Body of pancreas (tissue), 4 donors: ENCODE results near the gene GJA3. TPM values are rescaled to one million over a fixed set of nuclear protein-coding genes. Genes with fewer than 3 reads are reported as not detected.
A peak's percentile ranks its signal among the peaks of the same experiment; 100 is the strongest.

Source experiments
- ATAC-seq: fragments of 150-250 bp; one replicate; pipeline ENCODE4 v1.9.1; 2016
- DNase-seq, 4 donors: peaks; one replicate each; pipeline ENCODE4 v3.0.0-alpha.2; 2019
- H3K27ac ChIP-seq, 4 donors: fragments of 200-600 bp; sonication (generic); 1 replicate in 3 of 4; 2 replicates in 1 of 4; pipeline versions ENCODE4 v1.5.1 to v1.6.1; 2016 to 2019; ENCODE audit warnings: mild to moderate bottlenecking in 1 of 4, mixed read lengths in 1 of 4, moderate library complexity in 1 of 4
- H3K27me3 ChIP-seq, 2 donors: fragments of 200-600 bp; sonication (generic); one replicate each; pipeline ENCODE4 v1.6.0; 2016; ENCODE audit warnings: mild to moderate bottlenecking in 1 of 2
- H3K36me3 ChIP-seq, 2 donors: fragments of 200-600 bp; sonication (generic); replicated peaks in 1 of 2; 2 replicates each; pipeline ENCODE4 v1.5.1; 2016; ENCODE audit warnings: low read depth in 2 of 2; ENCODE audit not compliant: insufficient read depth in 1 of 2
- H3K4me1 ChIP-seq: fragments of 200-600 bp; sonication (generic); one replicate; pipeline ENCODE4 v1.6.0; 2016
- H3K4me3 ChIP-seq, 2 donors: fragments of 200-600 bp; sonication (generic); 1 replicate in 1 of 2; 2 replicates in 1 of 2; pipeline ENCODE4 v1.5.1; 2016 to 2019
- H3K9me3 ChIP-seq, 3 donors: fragments of 200-600 bp; sonication (generic); 1 replicate in 2 of 3; 2 replicates in 1 of 3; pipeline ENCODE4 v1.5.1; 2016
- CTCF ChIP-seq, 7 experiments: fragments of 450-650 bp in 4 of 7; fragments of 200-600 bp in 3 of 7; sonication (generic) in 3 of 7; IDR thresholded peaks; one replicate each; pipeline ENCODE4 v1.5.1; 2016 to 2019; ENCODE audit warnings: antibody characterized with exemption in 7 of 7
- POLR2A ChIP-seq, 3 donors: fragments of 450-650 bp; IDR thresholded peaks; one replicate each; pipeline ENCODE4 v1.6.1; 2016; ENCODE audit warnings: antibody characterized with exemption in 3 of 3, mild to moderate bottlenecking in 2 of 3
- WGBS, 2 donors: methylation state at CpG; one replicate each; pipeline ENCODE4 v1.1.5; 2017; 5-methylcytosine and 5-hydroxymethylcytosine counted together
- intact Hi-C: fragments of 100-400 bp; cut with DNase I; formaldehyde crosslinking; loops from one replicate; pipeline ENCODE4 v1.15.1; 2023
- total RNA-seq, 2 donors: library from RNA; depleted of rRNA; stranded (reverse); fragments of >200 nt; gene quantifications; one replicate each; pipeline ENCODE4 v1.1.0, GENCODE V29; 2016

GJA3 gene
- total RNA-seq, 2 donors from 2014 or later: not detected

DNA sequence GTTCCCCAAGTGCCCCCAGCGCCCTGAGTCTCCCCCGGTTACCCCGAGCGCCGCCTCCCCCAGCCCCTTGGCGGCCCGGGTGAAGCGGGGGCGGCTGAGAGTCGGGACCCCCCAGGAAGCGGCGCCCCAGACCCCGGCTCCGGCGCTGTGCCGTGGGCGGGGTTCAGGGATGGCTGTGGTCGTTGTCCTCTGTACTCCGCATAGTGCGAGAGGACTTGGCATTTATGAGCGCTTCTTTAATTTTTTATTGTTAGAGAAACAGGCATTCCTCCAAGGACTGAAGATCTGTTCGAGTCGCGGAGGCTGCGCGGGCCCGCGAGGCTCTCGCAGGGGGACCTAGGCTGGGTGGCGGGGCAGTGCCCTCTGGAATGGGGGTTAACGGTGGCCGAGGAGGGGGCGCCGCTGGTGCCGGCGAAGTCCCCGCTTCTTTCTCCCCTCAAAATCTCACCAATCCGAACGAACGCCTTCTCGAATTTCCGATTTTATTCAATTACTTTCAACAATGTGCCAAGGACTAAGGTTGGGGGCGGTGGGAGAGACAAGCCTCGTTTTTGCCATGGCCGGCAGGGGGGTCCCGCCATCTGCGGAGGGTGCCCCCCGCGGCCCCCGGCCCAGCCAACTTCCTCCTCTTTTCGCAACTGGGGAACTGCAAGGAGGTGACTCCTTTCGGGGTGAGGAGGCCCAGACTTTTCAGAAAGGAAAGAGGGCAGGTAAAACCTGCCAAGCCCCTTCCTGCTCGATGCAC, 32.5 kb upstream of the GJA3 start:
- Histone ChIP-seq H3K27ac (no peak overlapping the region), H3K36me3 (no peaks in the 10 kb centered on the region), H3K9me3 (no peaks in the 10 kb centered on the region), H3K27me3 (peaks cover 0 to 20% of the 10 kb centered on the region in 2 donors), H3K4me1 (peaks cover 36% of the 10 kb centered on the region), H3K4me3 (peak overlapping the region; percentile 33 to 64)
- ATAC-seq: no peak
- intact Hi-C loops: no loop called here
- DNase-seq: no peak
- TF ChIP-seq POLR2A (IDR thresholded peaks at IDR 0.05) (no peak), CTCF (IDR thresholded peaks at IDR 0.05) (no peak)
- WGBS, 2 donors: 1 to 2% methylated on average over 29 to 51 of the region's 53 CpGs

DNA sequence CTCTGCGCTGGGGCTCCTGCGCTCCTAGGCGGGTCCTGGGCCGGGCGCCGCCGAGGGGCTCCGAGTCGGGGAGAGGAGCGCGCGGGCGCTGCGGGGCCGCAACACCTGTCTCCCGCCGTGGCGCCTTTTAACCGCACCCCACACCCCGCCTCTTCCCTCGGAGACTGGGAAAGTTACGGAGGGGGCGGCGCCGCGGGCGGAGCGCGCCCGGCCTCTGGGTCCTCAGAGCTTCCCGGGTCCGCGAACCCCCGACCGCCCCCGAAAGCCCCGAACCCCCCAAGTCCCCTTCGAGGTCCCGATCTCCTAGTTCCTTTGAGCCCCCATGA, 31.9 kb upstream of the GJA3 start, which contains the start of gene GJB2:
Gene GJB2 (minus strand): TSS at position 103 of the 326 bp plus-strand sequence. CDS start 3,357 bp downstream, outside the sequence.
- H3K27ac ChIP-seq: no peak within 1 kb of the TSS
- ATAC-seq: no peak
- intact Hi-C loops: no loop called here

DNA sequence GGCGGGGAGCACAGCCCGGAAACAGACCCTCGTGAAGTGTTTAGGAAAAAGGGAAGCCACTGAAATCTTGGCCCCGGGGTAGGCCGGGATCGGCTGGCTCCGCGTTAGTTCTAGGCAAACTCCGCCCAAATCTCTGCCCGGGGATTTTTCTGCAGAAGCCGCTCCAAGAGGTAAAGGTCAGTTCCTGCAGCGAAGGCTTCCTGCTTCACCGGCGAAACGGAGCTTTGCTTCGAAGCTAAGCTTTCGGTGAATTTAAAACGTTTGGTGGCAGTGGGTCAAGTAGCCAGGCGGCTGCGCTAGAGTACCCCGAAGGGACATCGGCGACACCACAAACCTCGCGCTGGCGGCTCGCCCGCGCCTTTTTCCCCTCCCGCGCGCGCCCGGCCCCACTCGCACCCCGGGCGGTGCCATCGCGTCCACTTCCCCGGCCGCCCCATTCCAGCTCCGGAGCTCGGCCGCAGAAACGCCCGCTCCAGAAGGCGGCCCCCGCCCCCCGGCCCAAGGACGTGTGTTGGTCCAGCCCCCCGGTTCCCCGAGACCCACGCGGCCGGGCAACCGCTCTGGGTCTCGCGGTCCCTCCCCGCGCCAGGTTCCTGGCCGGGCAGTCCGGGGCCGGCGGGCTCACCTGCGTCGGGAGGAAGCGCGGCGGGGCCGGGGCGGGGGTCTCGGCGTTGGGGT, 31.4 kb upstream of the GJA3 start:
- H3K27ac ChIP-seq: no peak overlapping the region
- no peaks in the 10 kb centered on the region for H3K9me3 ChIP-seq
- 0 to 2% methylated on average over 15 to 72 of the region's 73 CpGs for WGBS, 2 donors
- H3K4me3 ChIP-seq: peak overlapping the region; percentile 33 to 64
- peaks cover 32% of the 10 kb centered on the region for H3K4me1 ChIP-seq
- DNase-seq (peak; percentile 42 to 49 (median 46)), ATAC-seq (peak; percentile 63)
- peaks cover 0 to 20% of the 10 kb centered on the region in 2 donors for H3K27me3 ChIP-seq
- TF ChIP-seq POLR2A (IDR thresholded peaks at IDR 0.05) (peak in 1 of 3 donors; percentile 16), CTCF (IDR thresholded peaks at IDR 0.05) (no peak)
- no peaks in the 10 kb centered on the region for H3K36me3 ChIP-seq
- intact Hi-C loops: no loop called here

More for the DNA sequence above, 31.9 kb upstream of the GJA3 start, which contains the start of gene GJB2:
- Histone ChIP-seq H3K4me1 (peaks cover 36% of the 10 kb centered on the region), H3K4me3 (peak within 1 kb of the TSS; percentile 33 to 64), H3K36me3 (no peaks in the 10 kb centered on the region), H3K9me3 (no peaks in the 10 kb centered on the region), H3K27me3 (peaks cover 0 to 20% of the 10 kb centered on the region in 2 donors)
- no peak for TF ChIP-seq POLR2A (IDR thresholded peaks at IDR 0.05)
- TF ChIP-seq CTCF (IDR thresholded peaks at IDR 0.05): no peak
- peak in 1 of 4 donors; percentile 33 for DNase-seq
- WGBS, 2 donors: 1% methylated on average over 35 of the region's 39 CpGs; no CpG with 5 or more reads in 1 of the 2 donors

- no peak overlapping the region for H3K27ac ChIP-seq
- H3K4me1 ChIP-seq: peaks cover 28% of the 10 kb centered on the region
- peak in 3 of 4 donors; percentile 29 to 48 (median 36) for DNase-seq
- 20 to 28% methylated on average over 20 to 24 of the region's 24 CpGs for WGBS, 2 donors
- no peaks in the 10 kb centered on the region for H3K36me3 ChIP-seq
- H3K9me3 ChIP-seq: no peaks in the 10 kb centered on the region
- TF ChIP-seq POLR2A (IDR thresholded peaks at IDR 0.05) (no peak), CTCF (IDR thresholded peaks at IDR 0.05) (no peak)
- intact Hi-C loops: no loop called here
- peaks cover 0 to 20% of the 10 kb centered on the region in 2 donors for H3K27me3 ChIP-seq
- ATAC-seq: peak; percentile 43
- peak overlapping the region; percentile 33 to 64 for H3K4me3 ChIP-seq
Measured at GRCh38 chr13:20191311-20192157, 30.7 kb upstream of the GJA3 start.
